Stimulated activated CD4-positive, alpha-beta T cell treated with anti-CD3 and anti-CD28 coated beads, TNF-alpha, amount 100 ng/mL, for 48 hours (primary cell): Measurements from ENCODE around the gene GRIFIN.
"Not testable (repeated sequence)": the region's sequence is repeated elsewhere in the genome, so short reads cannot be mapped to it uniquely, and the experiment has no call there.

Experiments
- DNase-seq, 3 donors: peaks; one replicate each; pipeline ENCODE4 v3.0.0-alpha.2; 2020; ENCODE audit warnings: low read depth in 3 of 3

GRIFIN gene

DNA sequence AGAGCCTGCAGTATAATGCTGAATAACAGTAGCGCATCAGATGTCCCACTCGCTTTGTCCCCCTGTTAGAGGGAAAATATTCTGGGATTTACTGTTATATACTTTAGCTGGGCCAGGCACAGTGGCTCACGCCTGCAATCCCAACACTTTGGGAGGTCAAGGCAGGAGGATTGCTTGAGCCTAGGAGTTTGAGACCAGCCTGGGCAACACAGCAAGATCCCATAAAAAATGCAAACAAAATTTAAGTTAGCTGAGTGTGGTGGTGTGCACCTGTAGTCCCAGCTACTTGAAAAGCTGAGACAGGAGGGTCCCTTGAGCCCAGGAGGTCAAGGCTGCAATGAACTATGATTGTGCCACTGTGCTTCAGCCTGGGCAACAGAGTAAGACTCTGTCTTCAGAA, 22.3 kb downstream of the GRIFIN start:
- DNase-seq, result not testable (repeated sequence)

- DNase-seq, result no peak
Observed at GRCh38 chr7:2452643-2453270, 23.4 kb downstream of the GRIFIN start.

DNA sequence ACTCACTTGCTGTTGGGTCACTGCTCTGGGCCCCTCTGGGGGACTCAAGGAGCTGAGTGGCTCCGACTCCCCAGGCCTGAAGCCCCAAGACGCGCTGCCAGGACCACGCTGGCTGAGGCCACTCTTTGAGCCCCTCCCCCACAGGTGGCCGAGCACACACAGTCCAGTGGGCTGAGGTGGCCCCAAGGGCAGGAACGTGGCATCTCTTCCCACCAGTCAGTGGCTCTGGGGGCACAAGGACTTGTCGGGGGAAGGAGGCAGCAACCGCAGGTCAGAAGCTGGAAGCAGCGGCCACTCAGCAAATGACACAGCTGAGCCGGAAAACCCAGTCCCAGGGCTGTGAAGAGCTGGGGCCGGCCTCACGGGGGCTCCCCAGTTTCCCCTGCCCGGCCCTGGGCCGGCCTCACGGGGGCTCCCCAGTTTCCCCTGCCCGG, 24.1 kb downstream of the GRIFIN start:
- no peak for DNase-seq

- DNase-seq, result peak; percentile 61 to 87 (median 73)
Observed at GRCh38 chr7:2451171-2452073, 24.8 kb downstream of the GRIFIN start.

DNA sequence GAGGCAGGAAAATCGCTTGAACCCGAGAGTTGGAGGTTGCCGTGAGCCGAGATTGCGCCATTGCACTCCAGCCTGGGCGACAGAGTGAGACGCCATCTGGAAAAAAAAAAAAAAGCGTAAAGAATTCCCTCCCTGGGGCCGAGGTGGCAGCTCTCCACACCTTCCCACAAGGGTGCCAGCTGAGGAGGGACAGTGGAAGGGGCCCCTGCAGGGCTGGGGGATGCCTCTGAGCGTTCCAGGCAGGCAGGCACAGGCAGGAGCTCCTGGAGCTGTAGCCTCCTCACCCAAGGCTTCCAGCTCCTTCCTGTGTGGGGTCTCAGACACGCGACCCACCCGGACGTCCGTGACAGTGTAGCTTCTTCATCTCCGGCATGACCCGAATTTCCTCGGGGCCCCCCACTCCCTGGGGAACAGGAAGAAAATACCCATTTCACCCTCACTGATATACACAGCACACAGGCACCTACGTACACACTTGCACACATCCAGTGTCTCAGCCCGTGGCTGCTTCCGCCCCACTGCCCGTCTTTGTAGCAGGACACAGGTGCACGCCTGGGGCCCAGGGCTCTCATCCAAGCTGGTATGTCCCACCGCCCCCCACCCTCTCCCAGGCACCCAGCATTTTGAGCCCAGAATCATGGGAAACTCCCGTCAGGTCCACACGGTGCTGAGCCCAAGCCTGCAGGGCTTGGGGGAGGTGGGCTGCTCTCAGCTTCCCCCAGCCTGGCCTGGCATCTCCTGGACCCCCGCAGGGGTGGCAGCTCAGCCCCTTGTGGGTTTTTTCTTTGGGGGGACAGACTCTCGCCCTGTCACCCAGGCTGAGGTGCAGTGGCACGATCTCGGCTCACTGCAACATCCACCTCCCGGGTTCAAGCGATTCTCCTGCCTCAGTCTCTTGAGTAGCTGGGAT, 25.7 kb downstream of the GRIFIN start:
- DNase-seq, result no peak

GRCh38 chr7:2446676-2447075, 29.5 kb downstream of the GRIFIN start:
- DNase-seq, result no peak

DNA sequence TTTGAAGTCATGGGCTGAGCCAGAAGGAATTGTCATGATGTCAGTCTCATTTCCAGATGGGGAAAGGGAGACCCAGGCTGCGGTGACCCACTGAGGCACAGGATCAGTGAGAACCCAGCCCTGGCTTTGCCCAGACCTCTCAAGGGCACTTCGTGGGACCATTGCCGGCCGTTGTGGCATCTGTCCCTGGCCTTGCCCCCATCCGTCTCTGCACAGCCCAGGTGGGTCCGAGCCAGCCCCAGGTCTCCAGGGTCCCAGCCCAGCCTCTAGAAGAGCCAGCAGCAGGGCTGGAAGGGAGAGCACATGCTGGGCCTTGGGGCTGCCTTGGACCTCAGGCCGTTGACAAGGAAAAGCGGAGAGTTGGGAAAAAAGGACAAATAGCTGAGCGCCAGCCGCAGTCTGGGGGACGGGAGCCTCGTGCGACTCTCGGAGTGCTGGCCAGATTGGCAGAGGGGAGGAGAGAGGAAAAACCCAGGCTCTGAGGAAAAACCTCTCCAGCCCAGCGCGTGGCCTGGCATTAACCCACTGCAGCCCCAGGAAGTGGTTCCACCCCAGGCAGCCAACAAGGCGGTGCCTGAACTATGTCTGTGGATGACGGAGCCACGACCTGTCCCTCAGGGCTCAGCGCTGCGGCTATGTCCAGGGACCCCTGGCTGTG, 30.2 kb downstream of the GRIFIN start:
- no peak for DNase-seq

DNA sequence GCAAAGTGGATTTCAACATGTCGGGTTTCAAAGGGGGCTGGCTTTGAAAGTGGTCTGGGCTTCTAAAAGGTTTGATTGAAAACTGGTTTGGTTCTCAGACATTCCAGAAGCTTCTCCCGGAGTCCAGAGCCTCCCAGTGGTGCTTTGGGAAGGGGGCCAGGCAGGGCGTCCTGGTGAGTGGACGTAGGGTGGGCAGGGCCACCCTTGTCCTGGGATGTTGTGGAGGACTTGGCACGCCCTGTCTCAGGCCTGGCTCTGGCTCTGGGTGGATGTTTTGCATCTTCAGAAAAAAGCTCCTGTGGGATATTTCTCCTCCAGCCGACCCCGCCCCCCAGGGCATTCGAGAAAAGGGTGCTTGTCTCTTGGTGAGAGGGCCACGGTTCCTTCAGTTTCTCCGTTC, 31.2 kb downstream of the GRIFIN start:
- DNase-seq, result no peak

- no peak for DNase-seq
Observed at GRCh38 chr7:2444476-2444875, 31.7 kb downstream of the GRIFIN start.

DNA sequence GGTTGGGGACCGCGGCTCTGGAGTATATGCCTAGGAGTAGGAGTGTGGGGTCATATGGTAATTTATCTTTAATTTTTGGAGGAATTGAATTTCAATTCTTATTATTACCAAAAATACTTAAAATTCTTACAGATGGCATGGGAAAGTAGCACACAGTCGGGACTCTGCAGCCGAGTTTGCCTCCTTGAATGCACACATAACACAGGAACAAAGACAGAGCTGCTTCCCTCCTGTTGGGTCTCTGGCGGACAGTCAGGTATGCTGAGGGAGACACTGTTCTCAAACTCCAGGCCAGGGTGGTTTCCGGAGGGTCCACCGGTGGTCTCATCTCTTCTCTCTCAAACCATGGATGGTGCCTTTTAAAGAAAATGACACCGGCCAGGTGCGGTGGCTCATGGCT, 32.7 kb downstream of the GRIFIN start:
- no peak for DNase-seq

GRCh38 chr7:2441430-2442058, 34.7 kb downstream of the GRIFIN start:
- no peak for DNase-seq

- DNase-seq, result no peak
Observed at GRCh38 chr7:2440608-2441245, 35.5 kb downstream of the GRIFIN start.

- no peak for DNase-seq
Observed at GRCh38 chr7:2438775-2439174, 37.4 kb downstream of the GRIFIN start.

DNA sequence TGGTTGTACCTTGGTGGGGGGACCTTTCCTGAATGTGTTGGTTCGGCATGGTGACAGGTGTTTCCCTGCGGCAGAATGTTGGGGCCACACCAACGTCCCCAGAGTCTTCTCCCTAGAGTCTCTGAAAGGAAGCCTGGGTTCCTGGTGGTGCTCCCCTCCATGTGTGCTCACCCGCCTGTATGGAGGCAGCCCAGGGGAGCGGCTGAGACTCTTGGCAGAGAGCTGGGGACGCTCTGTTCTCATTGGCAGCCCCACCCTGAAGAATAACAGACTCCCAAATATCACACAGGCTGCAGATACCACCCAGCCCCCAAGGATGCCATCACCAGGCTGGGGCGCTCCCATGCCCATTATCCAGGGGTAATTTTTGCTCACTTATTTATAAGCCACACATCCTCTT, 38.0 kb downstream of the GRIFIN start:
- DNase-seq, result no peak

GRCh38 chr7:2437537-2438148, 38.6 kb downstream of the GRIFIN start:
- DNase-seq, result no peak

DNA sequence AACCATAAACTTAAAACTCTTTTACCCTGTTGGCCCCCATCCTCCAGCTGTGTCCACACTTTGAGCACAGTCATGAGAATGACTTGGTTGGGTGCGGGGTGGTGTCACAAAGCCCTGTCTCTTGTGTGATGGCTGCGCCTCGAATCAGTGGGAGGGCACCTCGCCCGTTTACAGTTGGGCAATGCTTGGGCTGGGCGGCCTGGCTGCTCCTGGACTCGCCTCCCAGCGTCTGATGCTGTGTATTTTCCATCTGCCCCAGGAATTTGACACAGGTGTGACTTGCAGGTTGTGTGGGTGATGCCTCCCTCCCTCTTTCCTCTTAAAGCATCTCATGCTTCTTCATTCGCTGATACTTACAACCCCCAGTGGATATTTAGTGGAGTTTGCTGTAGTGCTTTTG, 39.1 kb downstream of the GRIFIN start:
- DNase-seq, result no peak

GRCh38 chr7:2436341-2437104, 39.7 kb downstream of the GRIFIN start:
- no peak for DNase-seq

GRCh38 chr7:2435146-2435545, 41.1 kb downstream of the GRIFIN start:
- no peak for DNase-seq
